Right atrium auricular region (tissue), 2 donors: ENCODE measurements around the gene LUZP2. TPM values are rescaled to one million over a fixed set of nuclear protein-coding genes. Genes with fewer than 3 reads are reported as not detected.

Experiments used
- DNase-seq: peaks from one replicate; pipeline ENCODE4 v3.0.0-alpha.2; 2019; ENCODE audit warnings: low spot score
- H3K27ac ChIP-seq, 2 donors: fragments of 200-600 bp; sonication (generic); 1 replicate in 1 of 2; 2 replicates in 1 of 2; pipeline ENCODE4 v1.5.1; 2016 to 2019
- H3K27me3 ChIP-seq, 2 donors: fragments of 200-600 bp; sonication (generic); one replicate each; pipeline versions ENCODE4 v1.5.1 to v1.6.0; 2017 to 2019
- H3K36me3 ChIP-seq: fragments of 200-600 bp; sonication (generic); one replicate; pipeline ENCODE4 v1.5.1; 2016
- H3K4me1 ChIP-seq, 2 donors: fragments of 200-600 bp; sonication (generic); one replicate each; pipeline versions ENCODE4 v1.5.1 to v1.6.0; 2017 to 2019
- H3K4me3 ChIP-seq, 2 donors: fragments of 200-600 bp; sonication (generic); 1 replicate in 1 of 2; 2 replicates in 1 of 2; pipeline ENCODE4 v1.5.1; 2017 to 2019; ENCODE audit warnings: mild to moderate bottlenecking in 1 of 2, moderate library complexity in 1 of 2
- H3K9me3 ChIP-seq, 2 donors: fragments of 200-600 bp; sonication (generic); one replicate each; pipeline ENCODE4 v1.5.1; 2019
- total RNA-seq, 2 donors: library from RNA; depleted of rRNA; stranded (reverse); fragments of >200 nt; gene quantifications; one replicate each; pipeline ENCODE4 v1.1.0, GENCODE V29; 2016
- TF ChIP-seq, protein P1 (sequence below), 2 donors: fragments of 200-600 bp; sonication (generic); IDR thresholded peaks; one replicate each; pipeline ENCODE4 v1.5.1; 2019; ENCODE audit warnings: antibody characterized with exemption in 2 of 2

LUZP2 gene
- total RNA-seq, 2 donors from 2014 or later = 0.19 TPM; not detected in 1

DNA sequence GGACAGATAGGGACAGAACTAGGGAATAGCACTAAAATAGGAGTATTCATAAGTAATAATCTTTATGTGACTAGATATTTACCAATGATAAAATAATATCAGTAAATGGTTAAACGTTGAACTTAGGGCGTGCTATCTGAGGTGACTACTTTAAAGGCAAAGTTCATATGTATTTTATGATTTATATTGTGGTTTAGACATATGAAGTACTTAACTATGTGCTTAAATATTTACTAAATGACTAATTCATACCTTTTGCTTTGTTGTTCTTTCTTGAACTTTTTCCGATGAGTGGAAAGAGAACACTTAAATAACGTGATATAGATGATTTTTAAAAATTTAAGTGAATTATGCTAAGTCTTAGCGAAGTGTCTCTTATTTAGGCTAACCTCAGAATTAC is 14.7 kb downstream of the LUZP2 start:
- H3K4me1 ChIP-seq = no peaks in the 10 kb centered on the region
- no peak overlapping the region for H3K4me3 ChIP-seq
- no peak for DNase-seq
- H3K9me3 ChIP-seq = no peaks in the 10 kb centered on the region
- H3K27ac ChIP-seq = no peak overlapping the region
- no peaks in the 10 kb centered on the region for H3K36me3 ChIP-seq
- no peaks in the 10 kb centered on the region for H3K27me3 ChIP-seq
- TF ChIP-seq, protein P1, sequence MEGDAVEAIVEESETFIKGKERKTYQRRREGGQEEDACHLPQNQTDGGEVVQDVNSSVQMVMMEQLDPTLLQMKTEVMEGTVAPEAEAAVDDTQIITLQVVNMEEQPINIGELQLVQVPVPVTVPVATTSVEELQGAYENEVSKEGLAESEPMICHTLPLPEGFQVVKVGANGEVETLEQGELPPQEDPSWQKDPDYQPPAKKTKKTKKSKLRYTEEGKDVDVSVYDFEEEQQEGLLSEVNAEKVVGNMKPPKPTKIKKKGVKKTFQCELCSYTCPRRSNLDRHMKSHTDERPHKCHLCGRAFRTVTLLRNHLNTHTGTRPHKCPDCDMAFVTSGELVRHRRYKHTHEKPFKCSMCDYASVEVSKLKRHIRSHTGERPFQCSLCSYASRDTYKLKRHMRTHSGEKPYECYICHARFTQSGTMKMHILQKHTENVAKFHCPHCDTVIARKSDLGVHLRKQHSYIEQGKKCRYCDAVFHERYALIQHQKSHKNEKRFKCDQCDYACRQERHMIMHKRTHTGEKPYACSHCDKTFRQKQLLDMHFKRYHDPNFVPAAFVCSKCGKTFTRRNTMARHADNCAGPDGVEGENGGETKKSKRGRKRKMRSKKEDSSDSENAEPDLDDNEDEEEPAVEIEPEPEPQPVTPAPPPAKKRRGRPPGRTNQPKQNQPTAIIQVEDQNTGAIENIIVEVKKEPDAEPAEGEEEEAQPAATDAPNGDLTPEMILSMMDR (IDR thresholded peaks at IDR 0.05) = no peak

DNA sequence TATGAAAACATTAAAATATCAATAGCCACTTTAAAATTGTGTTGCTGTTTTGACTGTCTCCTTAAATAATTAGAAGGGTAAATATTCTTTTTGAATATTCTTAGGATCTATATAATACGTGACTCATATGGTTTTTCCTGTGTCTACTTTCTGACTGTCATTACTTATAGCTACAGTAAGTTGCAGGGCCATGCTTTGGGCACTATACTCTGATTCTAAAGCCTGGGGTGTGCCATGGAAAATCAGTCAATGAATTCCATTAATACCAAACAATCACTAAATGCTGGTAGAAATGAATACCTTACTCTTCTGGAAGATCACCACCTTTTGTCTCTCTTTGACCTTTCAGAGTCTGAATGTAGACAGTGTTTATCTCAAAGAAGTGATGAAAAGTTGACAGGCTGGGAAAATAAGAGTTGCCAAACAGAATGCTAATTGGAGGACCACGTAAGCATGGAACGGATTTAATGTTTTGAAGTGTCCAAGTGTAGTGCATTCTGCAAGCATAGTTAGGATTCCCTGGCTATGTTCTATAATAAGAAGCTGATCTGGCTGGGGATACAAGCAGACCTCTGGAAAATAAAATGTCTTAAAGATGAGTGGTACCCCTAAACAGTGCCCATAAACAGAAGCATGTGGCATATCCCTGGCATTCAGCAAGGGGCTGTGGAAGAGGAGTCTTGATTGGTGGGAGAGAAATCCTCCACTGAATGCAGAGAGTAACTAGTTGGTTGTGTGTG is 16.8 kb downstream of the LUZP2 start:
- DNase-seq = no peak
- Histone ChIP-seq H3K4me3 (no peak overlapping the region), H3K27ac (no peak overlapping the region), H3K36me3 (no peaks in the 10 kb centered on the region), H3K4me1 (no peaks in the 10 kb centered on the region), H3K9me3 (no peaks in the 10 kb centered on the region), H3K27me3 (no peaks in the 10 kb centered on the region)
- TF ChIP-seq, protein P1 (IDR thresholded peaks at IDR 0.05) = no peak

DNA sequence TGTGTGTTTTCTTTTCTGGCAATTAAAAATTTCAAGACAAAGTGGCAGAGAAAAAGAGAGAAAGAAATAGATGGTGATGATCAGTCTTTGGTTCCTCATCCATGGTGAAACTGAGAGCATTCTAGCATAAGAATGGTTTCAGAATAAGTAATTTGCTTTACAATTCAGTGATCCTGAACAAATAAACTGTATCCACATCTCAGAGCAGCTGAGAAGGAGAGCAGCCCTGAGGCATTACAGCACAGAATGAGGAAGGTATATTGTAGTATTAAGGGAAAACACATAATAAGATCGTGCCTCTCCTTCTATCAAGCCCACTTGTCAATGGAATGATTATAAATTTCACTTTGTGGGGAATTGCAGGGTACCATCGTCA is 17.4 kb downstream of the LUZP2 start:
- Histone ChIP-seq H3K4me1 (no peaks in the 10 kb centered on the region), H3K27me3 (no peaks in the 10 kb centered on the region), H3K4me3 (no peak overlapping the region), H3K36me3 (no peaks in the 10 kb centered on the region), H3K9me3 (no peaks in the 10 kb centered on the region), H3K27ac (no peak overlapping the region)
- TF ChIP-seq, protein P1 (IDR thresholded peaks at IDR 0.05) = no peak
- DNase-seq = no peak

DNA sequence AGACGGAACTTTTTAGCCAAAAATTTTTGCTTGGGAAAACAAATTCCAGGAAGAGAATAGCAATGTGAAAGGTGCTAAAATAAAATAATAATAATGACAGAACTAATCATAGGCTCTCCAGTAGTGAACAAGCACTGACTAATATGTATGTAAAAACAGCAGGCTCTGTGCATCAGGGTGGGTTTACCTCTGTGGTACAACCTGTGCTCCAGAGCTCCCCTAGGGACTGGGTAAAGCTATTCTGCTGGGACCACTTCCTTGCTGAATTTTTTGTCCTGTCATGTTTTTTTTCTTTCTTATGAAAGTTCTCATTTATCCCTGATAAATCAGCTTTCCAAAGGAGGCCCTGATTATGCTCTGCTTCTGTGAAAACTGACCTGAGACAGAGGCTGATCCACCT is 18.8 kb downstream of the LUZP2 start:
- H3K36me3 ChIP-seq = no peaks in the 10 kb centered on the region
- no peaks in the 10 kb centered on the region for H3K9me3 ChIP-seq
- no peak overlapping the region for H3K4me3 ChIP-seq
- no peak for DNase-seq
- H3K27ac ChIP-seq = no peak overlapping the region
- H3K4me1 ChIP-seq = no peaks in the 10 kb centered on the region
- H3K27me3 ChIP-seq = no peaks in the 10 kb centered on the region
- TF ChIP-seq, protein P1 (IDR thresholded peaks at IDR 0.05) = no peak

DNA sequence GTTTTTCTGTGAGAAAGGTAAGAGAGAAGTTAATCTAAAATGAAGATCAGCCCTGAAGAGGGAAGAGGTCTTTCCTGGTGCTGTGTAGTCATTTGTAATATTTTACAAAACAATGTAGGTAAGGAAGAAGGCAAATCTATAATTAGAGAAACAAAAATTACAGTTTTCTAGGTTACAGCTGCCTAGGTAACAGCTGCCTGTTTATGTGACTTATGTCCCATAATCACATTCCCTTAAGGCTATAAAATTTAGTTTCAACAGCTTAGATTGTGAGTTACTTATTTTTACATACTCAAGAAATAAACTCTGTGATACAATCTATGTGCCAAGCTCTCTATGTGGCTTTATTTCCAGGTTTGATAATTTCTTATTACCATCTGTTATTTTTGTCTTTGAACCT is 19.8 kb downstream of the LUZP2 start:
- no peak for DNase-seq
- Histone ChIP-seq H3K27ac (no peak overlapping the region), H3K4me1 (no peaks in the 10 kb centered on the region)

More for the DNA sequence above, 19.8 kb downstream of the LUZP2 start:
- TF ChIP-seq, protein P1 (IDR thresholded peaks at IDR 0.05) = no peak
- Histone ChIP-seq H3K4me3 (no peak overlapping the region), H3K36me3 (no peaks in the 10 kb centered on the region), H3K27me3 (no peaks in the 10 kb centered on the region), H3K9me3 (no peaks in the 10 kb centered on the region)
